Prostate gland (tissue), 2 donors: ENCODE data around the gene AUTS2. TPM values are rescaled to one million over a fixed set of nuclear protein-coding genes. Genes with fewer than 3 reads are reported as not detected.
A peak's percentile ranks its signal among the peaks of the same experiment; 100 is the strongest.

Source experiments
- DNase-seq: peaks from one replicate; pipeline ENCODE4 v3.0.0-alpha.2; 2019; ENCODE audit warnings: low spot score
- H3K27ac ChIP-seq, 2 donors: fragments of 200-600 bp; sonication (generic); 2 replicates each; pipeline ENCODE4 v1.5.1; 2017 to 2019
- H3K27me3 ChIP-seq: fragments of 200-600 bp; sonication (generic); replicated peaks from 2 replicates; pipeline ENCODE4 v1.5.1; 2019; ENCODE audit not compliant: insufficient read depth
- H3K36me3 ChIP-seq, 2 donors: fragments of 200-600 bp; sonication (generic); 1 replicate in 1 of 2; 2 replicates in 1 of 2; pipeline versions ENCODE4 v1.5.1 to v1.8.1; 2017 to 2019
- H3K4me1 ChIP-seq: fragments of 200-600 bp; sonication (generic); replicated peaks from 2 replicates; pipeline ENCODE4 v1.5.1; 2019
- H3K4me3 ChIP-seq, 2 donors: fragments of 200-600 bp; sonication (generic); 2 replicates each; pipeline ENCODE4 v1.5.1; 2017 to 2019
- H3K9me3 ChIP-seq: fragments of 200-600 bp; sonication (generic); 2 replicates; pipeline ENCODE4 v1.5.1; 2017
- POLR2A ChIP-seq: fragments of 450-650 bp; IDR thresholded peaks from one replicate; pipeline ENCODE4 v1.6.1; 2016; ENCODE audit warnings: antibody characterized with exemption, mild to moderate bottlenecking
- POLR2AphosphoS5 ChIP-seq: sonication (generic); formaldehyde crosslinking; IDR thresholded peaks from one replicate; pipeline ENCODE4 v1.6.1; 2017; ENCODE audit warnings: antibody characterized with exemption
- WGBS: methylation state at CpG from one replicate; pipeline ENCODE4 v1.1.5; 2018; 5-methylcytosine and 5-hydroxymethylcytosine counted together
- intact Hi-C: fragments of 100-400 bp; cut with DNase I; formaldehyde crosslinking; loops from one replicate; pipeline ENCODE4 v1.14.2; 2022
- total RNA-seq, 2 donors: library from RNA; depleted of rRNA; stranded (reverse); fragments of >200 nt; gene quantifications; one replicate each; pipeline ENCODE4 v1.1.0, GENCODE V29; 2016
- TF ChIP-seq, protein P1 (sequence below), 4 experiments: fragments of 200-600 bp in 2 of 4; fragments of 450-650 bp in 2 of 4; sonication (generic) in 2 of 4; IDR thresholded peaks; 1 replicate in 3 of 4; 2 replicates in 1 of 4; pipeline ENCODE4 v1.5.1; 2016 to 2019; ENCODE audit warnings: antibody characterized with exemption in 4 of 4, mild to moderate bottlenecking in 2 of 4, moderate library complexity in 2 of 4

AUTS2 gene
- total RNA-seq, 2 donors from 2014 or later = 25.0 to 55.2 TPM

DNA sequence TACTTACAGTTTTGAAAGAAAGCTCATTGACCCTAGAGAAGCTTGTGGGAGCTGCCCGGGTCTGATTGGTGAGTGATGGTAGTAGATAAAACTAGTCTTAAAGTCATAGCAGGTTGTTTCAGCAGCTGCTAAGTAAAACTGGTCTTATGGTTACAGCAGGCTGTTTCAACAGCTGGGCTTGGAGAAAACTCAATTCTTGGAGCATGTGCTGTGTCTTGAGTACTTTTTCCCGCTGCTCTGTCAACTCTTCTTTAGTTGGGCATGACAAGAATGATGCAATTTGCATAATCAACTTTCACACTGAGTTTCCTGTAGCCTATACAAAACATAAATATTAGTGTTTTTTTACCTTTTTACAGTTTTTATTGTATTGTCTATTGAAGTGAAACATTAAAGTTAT is 707.9 kb downstream of the AUTS2 start:
- Histone ChIP-seq H3K9me3 (no peaks in the 10 kb centered on the region), H3K4me3 (no peak overlapping the region), H3K4me1 (no peaks in the 10 kb centered on the region), H3K27me3 (no peaks in the 10 kb centered on the region), H3K27ac (no peak overlapping the region), H3K36me3 (no peaks in the 10 kb centered on the region)
- intact Hi-C loops = no loop called here
- DNase-seq = no peak
- TF ChIP-seq POLR2A = no peak
- TF ChIP-seq, protein P1, sequence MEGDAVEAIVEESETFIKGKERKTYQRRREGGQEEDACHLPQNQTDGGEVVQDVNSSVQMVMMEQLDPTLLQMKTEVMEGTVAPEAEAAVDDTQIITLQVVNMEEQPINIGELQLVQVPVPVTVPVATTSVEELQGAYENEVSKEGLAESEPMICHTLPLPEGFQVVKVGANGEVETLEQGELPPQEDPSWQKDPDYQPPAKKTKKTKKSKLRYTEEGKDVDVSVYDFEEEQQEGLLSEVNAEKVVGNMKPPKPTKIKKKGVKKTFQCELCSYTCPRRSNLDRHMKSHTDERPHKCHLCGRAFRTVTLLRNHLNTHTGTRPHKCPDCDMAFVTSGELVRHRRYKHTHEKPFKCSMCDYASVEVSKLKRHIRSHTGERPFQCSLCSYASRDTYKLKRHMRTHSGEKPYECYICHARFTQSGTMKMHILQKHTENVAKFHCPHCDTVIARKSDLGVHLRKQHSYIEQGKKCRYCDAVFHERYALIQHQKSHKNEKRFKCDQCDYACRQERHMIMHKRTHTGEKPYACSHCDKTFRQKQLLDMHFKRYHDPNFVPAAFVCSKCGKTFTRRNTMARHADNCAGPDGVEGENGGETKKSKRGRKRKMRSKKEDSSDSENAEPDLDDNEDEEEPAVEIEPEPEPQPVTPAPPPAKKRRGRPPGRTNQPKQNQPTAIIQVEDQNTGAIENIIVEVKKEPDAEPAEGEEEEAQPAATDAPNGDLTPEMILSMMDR (IDR thresholded peaks at IDR 0.05) = no peak
- TF ChIP-seq POLR2AphosphoS5 = no peak
- 81% methylated on average over 2 of the region's 2 CpGs for WGBS

DNA sequence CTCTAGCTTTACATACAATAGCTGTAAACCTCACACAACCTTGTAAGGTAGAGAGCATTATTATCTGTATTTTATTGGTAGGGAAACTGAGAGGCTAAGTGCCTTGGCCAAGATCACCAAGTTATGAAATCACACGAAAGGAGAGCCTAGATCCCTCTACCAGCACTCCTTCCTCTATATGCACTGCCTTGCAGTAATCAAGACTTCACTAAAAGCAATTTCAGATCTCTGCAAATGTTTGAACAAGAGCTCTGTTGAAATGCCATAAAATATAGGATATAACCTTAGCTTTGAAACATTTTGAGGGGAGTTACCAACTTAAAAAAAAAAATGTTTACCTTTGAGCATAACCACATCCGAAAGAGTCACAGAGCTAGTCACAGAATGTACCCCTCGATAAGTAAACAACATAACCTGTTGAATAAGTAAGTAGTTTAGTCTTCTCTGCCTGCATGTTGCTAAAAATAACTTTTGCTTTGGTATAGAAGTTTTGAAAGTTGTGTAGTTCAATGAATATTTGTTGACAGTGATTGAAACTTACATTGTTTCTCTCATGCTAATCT is 709.4 kb downstream of the AUTS2 start:
- 41% methylated on average over 3 of the region's 3 CpGs for WGBS

GRCh38 chr7:70312336-70312735 is 714.1 kb downstream of the AUTS2 start:
- Histone ChIP-seq H3K27ac (no peak overlapping the region), H3K36me3 (no peaks in the 10 kb centered on the region), H3K9me3 (no peaks in the 10 kb centered on the region), H3K27me3 (no peaks in the 10 kb centered on the region), H3K4me3 (no peak overlapping the region), H3K4me1 (no peaks in the 10 kb centered on the region)
- DNase-seq = no peak
- 91% methylated on average over 1 of the region's 1 CpG for WGBS
- TF ChIP-seq, protein P1 (IDR thresholded peaks at IDR 0.05) = no peak
- TF ChIP-seq POLR2AphosphoS5 = no peak
- no peak for TF ChIP-seq POLR2A
- intact Hi-C loops = no loop called here

More for the DNA sequence above, 709.4 kb downstream of the AUTS2 start:
- H3K36me3 ChIP-seq = no peaks in the 10 kb centered on the region
- H3K4me3 ChIP-seq = no peak overlapping the region
- no peaks in the 10 kb centered on the region for H3K4me1 ChIP-seq
- intact Hi-C loops = no loop called here
- no peaks in the 10 kb centered on the region for H3K9me3 ChIP-seq
- no peaks in the 10 kb centered on the region for H3K27me3 ChIP-seq
- no peak overlapping the region for H3K27ac ChIP-seq
- TF ChIP-seq POLR2A (no peak), POLR2AphosphoS5 (peak; percentile 12)
- TF ChIP-seq, protein P1 (IDR thresholded peaks at IDR 0.05) = no peak
- DNase-seq = no peak

- H3K36me3 ChIP-seq = no peaks in the 10 kb centered on the region
- no peak overlapping the region for H3K27ac ChIP-seq
- intact Hi-C loops = no loop called here
- 92% methylated on average over 3 of the region's 3 CpGs for WGBS
- no peak overlapping the region for H3K4me3 ChIP-seq
- TF ChIP-seq POLR2A = no peak
- TF ChIP-seq, protein P1 (IDR thresholded peaks at IDR 0.05) = no peak
- no peak for TF ChIP-seq POLR2AphosphoS5
- no peaks in the 10 kb centered on the region for H3K4me1 ChIP-seq
- no peaks in the 10 kb centered on the region for H3K27me3 ChIP-seq
- DNase-seq = no peak
- no peaks in the 10 kb centered on the region for H3K9me3 ChIP-seq
Measured at GRCh38 chr7:70313271-70313670, 715.0 kb downstream of the AUTS2 start.

- 95% methylated on average over 10 of the region's 10 CpGs for WGBS
- no peak overlapping the region for H3K4me3 ChIP-seq
- no peaks in the 10 kb centered on the region for H3K4me1 ChIP-seq
- no peaks in the 10 kb centered on the region for H3K36me3 ChIP-seq
- H3K9me3 ChIP-seq = no peaks in the 10 kb centered on the region
- intact Hi-C loops = no loop called here
- DNase-seq = no peak
- H3K27me3 ChIP-seq = no peaks in the 10 kb centered on the region
- TF ChIP-seq POLR2AphosphoS5 (no peak), POLR2A (no peak)
- TF ChIP-seq, protein P1 (IDR thresholded peaks at IDR 0.05) = no peak
- H3K27ac ChIP-seq = no peak overlapping the region
Measured at GRCh38 chr7:70313687-70314086, 715.4 kb downstream of the AUTS2 start.
